A204.1 (cell line): ENCODE measurements around the gene CCDC14.

Experiments used
- FAIRE-seq: peaks from 2 replicates; lab custom pipeline; 2012; peaks lifted over from hg19 to GRCh38; lab: Jason Lieb, UNC

Gene CCDC14

DNA sequence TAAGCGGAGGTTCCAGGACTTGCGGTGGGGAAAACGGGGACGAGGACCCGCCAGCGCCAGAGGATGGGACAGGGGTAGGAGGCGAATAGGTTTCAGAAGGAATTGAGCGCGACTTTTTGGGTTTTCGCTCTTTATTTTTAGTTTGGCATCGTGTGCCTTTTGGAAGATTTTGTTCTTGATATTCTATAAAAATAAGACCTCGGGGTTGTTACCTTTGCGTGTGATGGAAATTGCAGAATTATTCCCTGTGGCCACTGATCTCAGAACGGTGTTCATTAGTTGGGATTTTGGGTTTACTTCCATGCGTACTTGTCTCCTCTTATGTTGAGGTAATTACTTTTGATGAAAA lies 453 bp upstream of the CCDC14 start:
- FAIRE-seq = no peak

DNA sequence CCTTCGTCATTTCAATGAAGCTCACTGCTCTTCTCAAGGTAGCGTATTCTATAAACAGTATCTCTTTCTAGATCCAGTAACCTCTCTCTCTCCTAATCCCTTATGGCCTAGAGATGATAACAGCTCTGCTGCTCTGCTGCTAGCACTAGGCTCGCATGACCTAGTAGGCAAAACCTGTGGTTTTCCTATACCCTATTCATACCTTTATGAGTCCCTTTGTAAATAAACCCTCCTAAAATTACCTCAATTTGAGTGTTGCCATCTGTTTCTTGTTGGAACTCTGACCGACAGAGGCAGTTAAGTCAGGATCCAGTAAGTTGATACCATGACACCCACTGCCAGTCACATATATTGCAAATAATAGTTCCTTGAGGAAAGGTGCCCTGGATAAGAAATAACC lies 7.3 kb downstream of the CCDC14 start:
- FAIRE-seq = no peak

DNA sequence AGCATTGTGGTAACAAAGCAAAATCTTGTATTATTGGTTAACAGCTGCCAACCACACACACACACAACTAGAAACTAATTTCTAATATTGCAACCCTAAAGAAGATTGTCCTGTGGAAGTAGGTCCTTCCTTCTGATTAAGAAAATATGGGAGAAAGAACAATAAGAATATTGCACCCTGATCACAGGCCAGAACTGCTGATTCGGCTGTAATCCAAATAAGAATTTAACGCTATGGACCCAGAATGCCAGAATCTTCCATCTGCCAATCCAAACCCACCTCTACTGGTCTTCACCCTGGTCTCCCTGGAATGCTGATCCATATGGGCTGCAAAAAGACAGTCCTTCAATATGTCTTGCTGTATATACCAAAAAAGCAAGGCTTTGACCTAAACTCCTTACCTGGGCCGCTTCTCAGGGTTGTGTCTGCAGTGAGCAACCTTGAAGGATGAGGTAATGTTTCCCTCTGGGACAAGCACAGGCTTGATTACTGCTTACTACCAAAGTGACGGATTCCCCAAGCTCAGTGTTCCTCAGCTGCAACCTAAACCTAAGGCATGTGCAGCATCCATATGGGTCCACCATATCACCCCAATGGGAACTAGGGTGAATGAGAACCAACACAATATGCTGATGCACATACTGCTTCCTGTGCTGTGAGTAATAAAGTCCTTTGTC lies 8.0 kb downstream of the CCDC14 start:
- no peak for FAIRE-seq

DNA sequence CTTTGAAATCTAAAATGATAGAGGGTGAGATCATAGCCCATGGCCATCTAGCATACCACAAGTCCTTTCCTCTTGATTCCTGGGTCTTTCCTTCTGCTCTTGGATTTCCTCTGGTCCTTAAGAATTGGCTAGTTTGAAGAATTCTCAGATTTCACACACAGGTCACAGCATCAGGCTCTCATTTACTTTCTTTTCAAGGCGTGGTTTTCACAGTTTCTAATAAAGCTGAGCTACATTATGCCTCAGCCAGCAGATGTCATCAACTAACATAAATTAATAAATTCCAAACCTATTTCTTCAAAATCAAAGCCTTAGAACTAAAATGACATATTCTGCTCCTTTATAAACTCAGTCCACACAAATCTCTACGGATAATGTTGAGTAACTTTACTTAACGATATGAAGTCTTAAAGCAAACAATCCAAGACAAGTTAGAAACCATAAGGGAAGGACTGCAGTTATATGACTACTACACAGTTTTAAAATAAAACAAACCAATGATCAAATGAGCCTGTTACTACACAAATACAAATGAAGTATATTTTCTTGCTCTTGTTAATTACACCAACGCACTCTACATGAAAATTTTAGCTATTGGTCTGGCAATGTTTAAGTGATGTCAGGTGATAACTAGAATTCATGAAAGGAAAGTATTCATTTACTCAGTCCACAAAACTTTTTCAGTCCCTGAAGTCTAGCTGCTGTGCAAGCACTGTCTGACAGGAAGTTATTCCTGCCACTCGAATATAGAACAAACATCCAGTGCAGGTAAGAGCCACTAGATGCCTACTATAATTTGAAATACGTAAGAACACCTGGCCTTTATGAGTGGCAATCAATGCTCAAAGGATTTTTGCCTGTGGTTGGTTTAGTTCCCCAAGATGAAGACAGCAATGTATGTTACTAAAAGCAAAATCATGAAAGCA lies 9.2 kb downstream of the CCDC14 start:
- no peak for FAIRE-seq

DNA sequence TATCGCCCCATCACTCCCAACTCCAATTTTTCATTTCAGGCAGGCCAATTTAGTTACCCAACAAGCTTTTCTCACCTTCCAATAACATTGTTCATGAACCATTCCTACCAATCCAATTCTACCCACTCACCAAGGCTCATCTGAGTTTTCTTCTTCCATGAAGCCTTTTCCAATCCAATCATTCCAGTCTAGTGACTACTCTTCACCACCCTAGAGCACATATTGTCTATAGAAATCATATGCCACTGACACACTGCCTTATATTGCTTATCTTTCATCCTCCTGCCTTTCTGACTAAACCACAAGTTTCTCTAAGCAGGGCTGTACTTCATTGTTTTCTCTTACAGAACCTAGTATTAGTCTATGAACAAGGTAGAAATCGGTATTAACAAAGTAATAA lies 11.4 kb downstream of the CCDC14 start:
- FAIRE-seq = no peak

DNA sequence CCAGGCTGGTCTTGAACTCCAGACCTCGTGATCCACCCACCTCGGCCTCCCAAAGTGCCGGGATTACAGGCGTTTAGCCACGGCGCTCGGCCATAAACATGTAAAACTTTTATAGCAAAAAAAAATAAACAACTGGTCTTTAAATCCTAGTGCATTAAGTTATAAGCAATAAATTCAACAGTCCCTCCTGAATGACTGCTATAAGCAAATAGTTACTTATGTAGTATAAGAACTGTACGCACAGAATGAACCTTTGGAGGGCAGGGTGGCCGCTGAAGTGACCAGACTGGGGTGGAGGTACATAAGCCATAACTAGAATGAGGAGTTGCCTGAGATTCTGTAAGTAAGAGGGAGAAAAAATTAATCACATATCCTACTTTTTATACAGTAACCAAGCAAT lies 12.6 kb downstream of the CCDC14 start:
- no peak for FAIRE-seq

DNA sequence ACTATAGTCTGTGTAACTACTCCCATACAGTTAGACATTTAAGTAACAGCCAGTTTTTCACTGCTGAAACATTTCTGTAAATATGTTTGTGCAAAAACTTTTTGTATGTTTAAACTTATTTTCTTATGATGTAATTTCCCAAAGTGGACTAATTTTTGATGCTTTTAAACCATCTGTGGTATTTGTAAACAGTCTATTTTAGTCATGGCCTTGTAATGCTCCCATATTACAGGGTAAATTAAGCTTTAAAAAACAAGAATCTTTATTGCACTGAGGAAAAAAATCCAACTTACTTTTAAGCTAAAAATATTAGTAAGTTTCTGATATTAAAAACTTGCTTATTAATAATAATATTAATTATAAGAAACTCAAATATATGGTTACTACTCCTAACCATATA lies 13.5 kb downstream of the CCDC14 start:
- FAIRE-seq = peak; percentile 51

DNA sequence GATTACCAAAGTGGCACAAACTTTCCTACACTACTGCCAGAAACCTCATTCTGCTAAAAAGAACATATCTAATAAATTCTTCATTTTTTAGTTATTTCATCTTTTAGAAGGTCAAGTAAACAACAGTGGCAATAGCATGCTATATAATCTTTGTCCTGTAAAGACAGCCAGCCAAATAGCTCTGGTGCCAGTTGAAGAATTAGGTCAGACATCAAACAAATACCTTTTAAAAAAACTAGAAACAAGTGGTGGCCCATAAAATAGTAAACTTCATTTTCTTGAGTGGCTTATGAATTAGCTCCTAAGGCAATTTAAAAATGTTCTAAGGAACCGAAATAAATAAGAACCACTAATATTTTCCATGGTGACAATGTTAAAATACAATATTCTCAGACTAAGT lies 19.5 kb downstream of the CCDC14 start:
- no peak for FAIRE-seq

DNA sequence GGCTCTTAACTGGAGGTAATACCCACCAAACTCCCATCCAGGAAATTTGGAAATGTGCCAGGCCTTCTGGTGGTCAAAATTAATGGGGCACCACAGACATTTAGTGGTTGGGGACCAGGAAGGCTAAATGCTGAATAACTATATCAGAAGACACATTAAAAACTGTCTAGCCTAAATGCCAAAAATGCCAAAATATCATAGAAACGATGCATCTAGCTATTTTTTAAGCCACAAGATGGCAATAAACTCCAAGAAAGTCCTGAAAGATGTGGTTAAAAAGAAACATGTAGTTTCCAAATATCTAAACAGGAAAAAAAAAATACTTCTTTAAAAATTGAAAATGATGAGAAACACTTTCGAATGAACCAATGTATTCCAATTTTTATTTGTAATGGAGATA lies 19.9 kb downstream of the CCDC14 start:
- peak; percentile 92 for FAIRE-seq

DNA sequence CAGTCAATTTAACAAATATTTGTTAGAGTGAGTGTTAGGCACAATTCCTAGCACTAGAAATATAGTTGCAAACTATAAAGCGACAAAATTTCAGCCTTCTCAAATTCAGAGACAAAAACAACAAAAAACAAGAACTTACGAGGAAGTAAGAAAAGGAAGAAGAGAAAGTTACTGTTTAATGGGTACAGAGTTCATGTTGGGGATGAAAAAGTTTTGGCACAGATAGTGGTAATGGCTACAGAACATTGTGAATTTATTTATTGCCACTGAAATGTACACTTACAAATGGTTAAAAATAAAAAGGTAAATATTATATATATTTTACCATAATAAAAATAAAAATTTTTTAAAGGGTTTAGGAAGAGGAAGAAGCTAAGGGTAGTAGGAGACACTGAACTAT lies 21.3 kb downstream of the CCDC14 start:
- no peak for FAIRE-seq

DNA sequence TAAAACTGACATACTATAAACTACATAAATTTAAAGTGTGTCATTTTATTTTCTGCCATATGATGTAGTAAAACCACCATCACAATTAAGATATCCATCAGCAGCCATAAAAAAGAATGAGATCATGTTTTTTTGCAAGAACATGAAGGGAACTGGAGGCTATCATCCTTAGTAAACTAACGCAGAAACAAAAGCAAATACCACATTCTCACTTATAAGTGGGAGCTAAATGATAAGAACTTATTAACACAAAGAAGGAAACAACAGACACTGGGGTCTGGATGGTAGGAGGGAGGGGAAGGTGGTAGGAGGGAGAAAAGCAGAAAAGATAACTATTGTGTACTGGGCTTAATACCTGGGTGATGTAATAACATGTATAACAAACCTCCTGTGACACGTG lies 24.6 kb downstream of the CCDC14 start:
- FAIRE-seq = no peak

DNA sequence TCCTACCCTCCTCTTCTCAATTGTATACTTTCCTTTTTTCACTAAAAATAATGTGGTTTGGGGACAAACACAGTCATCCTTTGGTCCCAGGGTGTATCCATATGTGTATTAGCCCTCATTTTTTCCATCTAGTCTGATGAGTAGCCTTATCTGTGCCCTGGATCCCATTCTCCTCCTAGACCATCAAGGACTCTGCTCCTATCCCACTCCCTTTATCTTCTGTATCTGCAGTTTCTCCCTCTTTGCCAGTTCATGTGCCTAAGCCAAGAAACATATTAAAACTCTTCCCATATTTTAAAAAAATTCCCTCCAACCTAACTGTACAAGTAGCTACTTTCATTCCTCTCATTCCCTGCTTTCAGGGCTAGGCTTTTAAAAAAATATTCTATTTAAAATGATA lies 25.2 kb downstream of the CCDC14 start:
- no peak for FAIRE-seq

DNA sequence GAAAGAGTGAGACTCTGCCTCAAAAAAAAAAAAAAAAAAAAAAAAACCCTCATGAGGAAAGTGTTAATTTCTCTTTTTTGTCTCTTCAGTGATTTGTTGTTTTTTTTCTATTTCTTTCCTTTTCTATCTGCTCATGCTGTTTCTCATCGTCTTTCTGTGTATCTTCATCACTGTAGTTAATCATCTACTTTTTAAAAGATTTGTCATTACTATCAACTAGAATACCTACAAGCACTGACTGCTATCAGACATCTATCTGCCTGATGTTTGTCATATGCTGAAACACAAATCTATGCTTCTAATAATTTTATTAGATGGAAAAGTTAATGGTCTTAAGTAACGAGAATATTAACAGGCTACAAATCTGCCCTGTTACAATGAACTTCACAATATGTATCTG lies 26.8 kb downstream of the CCDC14 start:
- FAIRE-seq = no peak

DNA sequence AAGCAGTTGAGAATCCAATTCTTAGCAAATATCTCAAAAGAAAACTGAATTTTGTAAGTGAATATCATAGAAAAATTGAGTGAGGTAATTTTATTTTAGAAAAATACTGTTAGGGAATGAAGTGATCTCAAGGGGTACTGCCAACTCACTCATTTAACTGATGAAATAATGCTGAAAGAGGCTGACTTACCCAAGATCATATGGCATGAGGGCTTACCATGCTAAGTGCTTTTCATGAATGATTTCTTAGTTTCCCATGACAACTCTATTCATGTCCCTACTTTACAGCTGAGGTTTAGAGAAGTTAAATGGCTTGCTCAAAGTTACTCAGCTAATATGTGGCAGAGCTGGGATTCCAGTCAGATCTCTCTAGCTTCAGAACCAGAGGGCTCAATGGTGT lies 30.6 kb downstream of the CCDC14 start:
- FAIRE-seq = no peak

DNA sequence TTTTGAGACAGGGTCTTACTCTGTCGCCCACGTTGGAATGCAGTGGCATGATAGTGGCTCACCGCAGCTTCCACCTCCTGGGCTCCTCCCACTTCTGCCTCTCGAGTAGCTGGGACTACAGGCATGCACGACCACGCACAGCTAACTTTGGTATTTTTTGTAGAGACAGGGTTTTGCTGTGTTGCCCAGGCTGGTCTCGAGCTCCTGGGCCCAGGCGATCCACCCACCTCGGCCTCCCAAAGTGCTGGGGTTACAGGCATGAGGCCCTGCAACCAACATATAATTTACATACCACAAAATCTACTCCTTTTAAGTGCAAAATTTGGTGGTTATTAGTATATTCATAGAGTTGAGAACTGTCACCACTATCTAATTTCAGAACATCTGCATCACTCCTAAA lies 31.7 kb downstream of the CCDC14 start:
- no peak for FAIRE-seq

DNA sequence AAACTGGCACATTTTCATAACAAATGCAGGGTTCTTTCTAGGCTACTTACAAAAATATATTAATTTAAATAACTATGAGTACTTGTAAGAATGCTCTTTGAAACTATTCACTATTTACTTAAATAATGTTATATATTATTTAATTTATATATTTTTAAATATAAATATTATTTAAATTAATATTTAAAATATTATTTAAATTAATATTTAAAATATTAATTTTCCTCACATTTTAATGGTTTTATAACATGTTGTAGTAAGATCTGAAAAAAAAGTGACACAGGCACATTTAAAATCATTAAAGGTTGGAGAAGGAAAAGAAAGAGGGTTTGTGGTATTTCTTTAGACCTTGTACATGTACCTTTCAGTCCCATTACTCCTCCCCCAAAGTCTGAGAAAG lies 34.6 kb downstream of the CCDC14 start:
- FAIRE-seq = peak; percentile 94

DNA sequence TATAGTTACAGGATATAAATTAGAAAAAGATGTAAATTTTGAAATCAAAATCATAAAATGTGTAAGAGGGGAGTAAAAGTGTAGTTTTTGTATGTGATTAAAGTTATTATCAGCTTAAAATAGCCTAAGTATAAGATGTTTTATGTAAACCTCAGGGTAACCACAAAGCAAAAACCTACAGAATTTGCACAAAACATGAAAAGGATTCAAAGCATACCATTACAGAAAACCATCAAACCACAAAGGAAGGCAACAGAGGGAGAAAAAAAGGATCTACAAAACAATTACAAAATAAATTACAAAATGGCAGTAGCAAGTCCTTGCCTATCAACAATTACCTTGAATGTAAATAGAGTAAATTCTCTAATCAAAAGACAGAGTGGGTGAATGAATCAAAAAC lies 40.2 kb downstream of the CCDC14 start:
- no peak for FAIRE-seq

DNA sequence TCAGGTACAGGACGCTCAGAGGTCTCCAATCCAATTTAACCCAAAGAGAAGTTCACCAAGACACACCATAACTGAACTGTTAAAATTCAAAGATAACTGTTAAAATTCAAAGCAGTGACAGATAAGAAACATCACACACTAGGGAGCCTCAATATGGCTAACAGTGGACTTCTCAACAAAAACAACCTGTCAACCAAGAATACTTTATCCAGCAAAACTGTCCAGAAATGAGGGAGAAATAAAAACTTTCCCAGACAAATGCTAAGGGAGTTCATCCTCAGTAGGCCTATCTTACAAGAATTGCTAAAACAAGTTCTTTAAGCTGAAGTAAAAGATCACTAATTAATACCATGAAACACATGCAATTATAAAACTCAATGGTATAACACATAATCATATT lies 40.6 kb downstream of the CCDC14 start:
- no peak for FAIRE-seq

DNA sequence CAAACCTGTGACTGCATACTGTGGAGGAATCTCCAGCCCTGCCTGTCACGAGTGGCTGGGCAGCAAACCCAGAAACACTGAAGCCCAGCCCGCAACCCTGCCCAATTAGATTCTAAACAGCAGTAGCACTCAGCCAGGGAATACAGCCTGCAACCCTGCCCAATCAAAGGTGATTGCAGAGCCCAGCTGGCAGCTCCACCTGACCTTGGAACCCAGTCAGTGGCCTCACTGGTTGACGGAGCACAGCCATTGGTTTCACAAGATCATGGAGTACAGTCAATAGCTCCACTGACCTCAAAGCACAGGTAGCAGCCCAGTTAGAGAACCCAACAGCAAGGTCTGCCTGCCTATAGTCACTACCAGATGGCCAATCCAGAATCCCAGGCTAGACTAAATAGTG lies 41.7 kb downstream of the CCDC14 start:
- FAIRE-seq = no peak

DNA sequence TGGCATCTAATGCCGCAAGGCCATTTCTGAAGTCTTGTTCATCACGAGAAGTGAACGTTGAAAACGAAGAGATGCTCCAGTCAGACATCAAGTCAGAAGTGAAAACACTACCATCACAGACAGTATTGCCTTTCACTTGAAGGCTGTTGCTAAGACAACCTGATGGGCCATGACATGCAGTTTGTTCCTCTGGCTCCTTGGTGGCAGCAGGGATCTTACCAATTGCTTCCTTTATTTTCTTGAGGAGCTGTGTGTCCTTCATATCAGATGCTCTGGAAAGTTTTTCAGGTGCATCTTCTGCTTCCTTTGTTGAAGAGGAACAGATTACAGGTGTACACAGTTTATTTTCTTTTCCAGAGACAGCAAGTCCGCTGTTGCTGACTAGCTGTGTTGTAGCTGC lies 46.2 kb downstream of the CCDC14 start:
- no peak for FAIRE-seq

DNA sequence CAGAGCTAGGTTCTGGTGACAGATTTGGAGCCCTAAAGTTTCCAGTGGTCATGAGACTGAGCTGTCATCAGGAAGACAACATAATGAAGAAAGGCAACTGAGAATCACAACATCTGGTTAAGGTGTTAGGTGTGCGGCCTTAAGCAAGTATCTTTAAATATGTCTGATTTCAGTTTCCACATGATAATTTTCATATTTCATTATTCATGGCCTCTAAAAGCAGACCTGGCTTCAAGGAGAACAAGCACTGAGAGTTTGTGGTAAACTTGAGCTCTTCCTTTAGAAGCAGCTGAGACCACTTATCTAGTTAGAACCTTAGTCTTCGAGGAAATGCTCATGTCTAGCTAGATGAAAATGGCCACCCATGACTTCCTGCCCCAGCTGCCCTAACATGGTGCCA lies 51.2 kb downstream of the CCDC14 start:
- FAIRE-seq = no peak

DNA sequence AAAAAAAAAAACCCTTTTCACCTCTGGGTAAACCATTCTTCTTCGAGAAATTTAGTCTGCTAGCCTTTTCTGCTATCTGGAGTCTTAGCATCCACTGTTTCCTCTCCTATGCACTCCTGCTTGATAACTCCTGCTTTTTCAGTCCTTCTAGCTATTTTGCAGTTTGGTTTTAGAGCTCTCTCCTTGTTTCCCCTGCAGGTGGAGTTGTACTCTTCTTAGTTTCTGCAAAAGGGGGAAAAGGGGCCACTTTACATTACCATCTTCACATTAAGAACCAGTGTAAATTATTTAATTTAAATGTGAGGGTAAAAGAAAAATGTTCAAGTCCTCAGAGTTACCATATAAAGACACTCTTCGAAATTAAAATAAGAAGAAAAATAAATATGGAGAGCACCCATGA lies 53.3 kb downstream of the CCDC14 start:
- FAIRE-seq = no peak

DNA sequence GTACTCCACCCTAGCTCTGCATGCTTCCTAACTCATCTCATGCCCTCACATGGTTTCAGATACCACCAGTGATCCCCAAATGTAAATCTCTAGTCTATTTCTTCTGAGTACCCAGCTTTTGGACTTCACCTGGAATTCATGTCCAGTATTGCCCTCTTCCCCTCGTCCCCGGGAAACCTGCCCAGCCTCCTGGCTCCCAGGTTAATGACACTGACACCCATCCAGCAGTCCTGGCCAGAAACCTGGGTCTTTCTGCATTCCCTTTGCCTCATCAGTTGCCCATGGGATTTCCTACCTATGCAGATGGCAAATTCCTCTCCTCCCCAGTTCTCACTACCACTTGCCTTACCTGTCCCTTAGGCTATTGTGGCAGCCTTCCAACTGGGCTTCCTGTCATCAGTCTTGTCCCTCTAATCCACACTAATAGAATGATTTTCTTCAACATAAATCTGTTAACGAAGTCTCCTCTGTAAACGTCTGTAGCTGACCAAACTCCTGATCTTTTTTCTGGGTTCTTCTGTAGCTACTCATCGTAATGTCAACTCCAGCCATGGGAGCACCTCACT lies 61.6 kb downstream of the CCDC14 start:
- no peak for FAIRE-seq

DNA sequence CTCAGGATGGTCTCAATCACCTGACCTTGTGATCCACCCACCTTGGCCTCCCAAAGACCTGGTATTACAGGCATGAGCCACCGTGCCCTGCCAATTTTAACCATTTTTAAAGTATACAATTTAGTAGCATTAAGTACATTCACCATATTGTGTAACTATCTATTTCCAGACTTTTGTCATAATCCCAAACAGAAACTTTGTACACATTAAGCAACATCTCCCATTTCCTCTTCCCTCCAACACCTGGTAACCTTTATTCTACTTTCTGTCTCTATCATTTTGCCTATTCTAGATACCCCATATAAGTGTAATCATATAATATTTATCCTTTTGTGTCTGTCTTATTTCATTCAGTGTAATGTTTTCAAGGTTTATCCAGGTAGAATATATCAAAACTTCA lies 68.0 kb downstream of the CCDC14 start:
- FAIRE-seq = no peak
